ENCODE results near the gene SNORC.
"Not testable (repeated sequence)": the region's sequence is repeated elsewhere in the genome, so short reads cannot be mapped to it uniquely, and the experiment has no call there.

Gene SNORC

GRCh38 chr2:232894746-232895145, 24.7 kb downstream of the SNORC start:
- DNase-seq (ENCODE audit: low read depth in 2 of 3, low spot score in 1 of 3) = no peak

- DNase-seq (ENCODE audit: low read depth in 2 of 3, low spot score in 1 of 3) = no peak
These were observed 26.0 kb downstream of the SNORC start for GRCh38 chr2:232896111-232896510.

GRCh38 chr2:232896720-232897597, 26.9 kb downstream of the SNORC start:
- no peak for DNase-seq (ENCODE audit: low read depth in 2 of 3, low spot score in 1 of 3)

GRCh38 chr2:232897598-232898408, 27.7 kb downstream of the SNORC start:
- DNase-seq (ENCODE audit: low read depth in 2 of 3, low spot score in 1 of 3) = peak; percentile 42 to 66 (median 50)

GRCh38 chr2:232898592-232899543, 28.8 kb downstream of the SNORC start:
- no peak for DNase-seq (ENCODE audit: low read depth in 2 of 3, low spot score in 1 of 3)

- DNase-seq (ENCODE audit: low read depth in 2 of 3, low spot score in 1 of 3) = no peak
These were observed 31.0 kb downstream of the SNORC start for GRCh38 chr2:232900811-232901735.

- peak in 2 of 3 donors; percentile 25 to 42 for DNase-seq (ENCODE audit: low read depth in 2 of 3, low spot score in 1 of 3)
These were observed 31.9 kb downstream of the SNORC start for GRCh38 chr2:232901736-232902578.

- no peak for DNase-seq (ENCODE audit: low read depth in 2 of 3, low spot score in 1 of 3)
These were observed 33.9 kb downstream of the SNORC start for GRCh38 chr2:232903989-232904388.

- not testable (repeated sequence) for DNase-seq (ENCODE audit: low read depth in 2 of 3, low spot score in 1 of 3)
These were observed 37.0 kb downstream of the SNORC start for GRCh38 chr2:232906867-232907717.

- DNase-seq (ENCODE audit: low read depth in 2 of 3, low spot score in 1 of 3) = not testable (repeated sequence)
These were observed 37.6 kb downstream of the SNORC start for GRCh38 chr2:232907718-232908085.

- DNase-seq (ENCODE audit: low read depth in 2 of 3, low spot score in 1 of 3) = no peak
These were observed 38.6 kb downstream of the SNORC start for GRCh38 chr2:232908695-232909094.

GRCh38 chr2:232910376-232910775, 40.3 kb downstream of the SNORC start:
- DNase-seq (ENCODE audit: low read depth in 2 of 3, low spot score in 1 of 3) = no peak

- DNase-seq (ENCODE audit: low read depth in 2 of 3, low spot score in 1 of 3) = no peak
These were observed 41.7 kb downstream of the SNORC start for GRCh38 chr2:232911712-232912277.

GRCh38 chr2:232913903-232914302, 43.8 kb downstream of the SNORC start:
- DNase-seq (ENCODE audit: low read depth in 2 of 3, low spot score in 1 of 3) = no peak

- DNase-seq (ENCODE audit: low read depth in 2 of 3, low spot score in 1 of 3) = no peak
These were observed 49.1 kb downstream of the SNORC start for GRCh38 chr2:232919141-232919540.

- DNase-seq (ENCODE audit: low read depth in 2 of 3, low spot score in 1 of 3) = no peak
These were observed 50.0 kb downstream of the SNORC start for GRCh38 chr2:232920055-232920454.

- no peak for DNase-seq (ENCODE audit: low read depth in 2 of 3, low spot score in 1 of 3)
These were observed 50.7 kb downstream of the SNORC start for GRCh38 chr2:232920760-232921159.

- no peak for DNase-seq (ENCODE audit: low read depth in 2 of 3, low spot score in 1 of 3)
These were observed 54.4 kb downstream of the SNORC start for GRCh38 chr2:232924433-232924832.

All from stimulated activated CD4-positive, alpha-beta T cell treated with anti-CD3 and anti-CD28 coated beads, Interleukin-12 subunit alpha, Interleukin-12 subunit beta, amount 100 ng/mL, for 48 hours (primary cell).